Panc1 (cell line): ENCODE results near the gene RIMBP2. TPM values are rescaled to one million over a fixed set of nuclear protein-coding genes. Genes with fewer than 3 reads are reported as not detected.

Source experiments
- ATAC-seq: fragments of 200-7000 bp; cut with Tn5 transposase; 2 replicates; pipeline ENCODE4 v1.9.1; 2020; ENCODE audit warnings: mild to moderate bottlenecking, moderate library complexity
- BruUV-seq: library from RNA; stranded (reverse); fragments of 400-500 nt; replicated peaks from 2 replicates; lab custom pipeline; 2021; lab: Mats Ljungman, UMichigan
- CTCF ChIA-PET: fragments of 300-600 bp; sonication (Branson Sonifier 250); formaldehyde crosslinking; loops from one replicate; lab custom pipeline; 2022; ENCODE audit warnings: antibody characterized with exemption; lab: Charles Lee
- POLR2A ChIA-PET: fragments of 300-600 bp; sonication (Branson Sonifier 250); formaldehyde crosslinking; loops from one replicate; lab custom pipeline; 2022; ENCODE audit warnings: antibody characterized with exemption; lab: Charles Lee
- DNase-seq: peaks from one replicate; pipeline ENCODE4 v3.0.0-alpha.2; 2010; ENCODE audit warnings: low read depth, low spot score
- H3K27ac ChIP-seq: 2 replicates; pipeline ENCODE4 v1.5.1; 2011; ENCODE audit warnings: mild to moderate bottlenecking, low read length, inconsistent platforms
- H3K27me3 ChIP-seq: fragments of 200-500 bp; sonication (Bioruptor generic); 2 replicates; pipeline ENCODE4 v1.6.0; 2014; ENCODE audit warnings: low read length, inconsistent platforms; ENCODE audit not compliant: control insufficient read depth, insufficient read depth
- H3K36me3 ChIP-seq: fragments of 200-500 bp; sonication (Bioruptor generic); 2 replicates; pipeline ENCODE4 v1.5.1; 2014; ENCODE audit warnings: inconsistent platforms, mild to moderate bottlenecking, low read length, moderate library complexity; ENCODE audit not compliant: control insufficient read depth, insufficient read depth
- H3K4me1 ChIP-seq: 2 replicates; pipeline ENCODE4 v1.5.1; 2011; ENCODE audit warnings: inconsistent platforms, mild to moderate bottlenecking, low read length, moderate library complexity; ENCODE audit not compliant: control insufficient read depth, insufficient read depth
- H3K4me3 ChIP-seq, 2 experiments: 2 replicates each; pipeline ENCODE4 v1.5.1; 2011 to 2012; ENCODE audit warnings: low read depth in 2 of 2, low read length in 2 of 2, mild to moderate bottlenecking in 2 of 2, inconsistent platforms in 1 of 2, moderate library complexity in 1 of 2
- H3K9me3 ChIP-seq: fragments of 200-500 bp; sonication (Bioruptor generic); 2 replicates; pipeline ENCODE4 v1.5.1; 2014; ENCODE audit warnings: low read depth, mild to moderate bottlenecking, inconsistent platforms, low read length, moderate library complexity; ENCODE audit not compliant: control insufficient read depth, insufficient read depth
- CTCF ChIP-seq: fragments of 450-650 bp; IDR thresholded peaks from 2 replicates; pipeline ENCODE4 v1.5.1; 2017; ENCODE audit warnings: mild to moderate bottlenecking
- POLR2AphosphoS5 ChIP-seq: IDR thresholded peaks from 2 replicates; pipeline ENCODE4 v1.6.1; 2012; ENCODE audit warnings: mild to moderate bottlenecking, low read depth, low read length, moderate library complexity
- REST ChIP-seq, 2 experiments: IDR thresholded peaks; 2 replicates each; pipeline ENCODE4 v1.6.1; 2011 to 2012; ENCODE audit warnings: low read depth in 2 of 2, control low read depth in 1 of 2, low read length in 1 of 2, mild to moderate bottlenecking in 1 of 2, moderate library complexity in 1 of 2; ENCODE audit not compliant: insufficient read depth in 1 of 2
- SIN3A ChIP-seq: IDR thresholded peaks from 2 replicates; pipeline ENCODE4 v1.6.1; 2012; ENCODE audit warnings: low read depth, mild to moderate bottlenecking, low read length, moderate library complexity, borderline replicate concordance; ENCODE audit not compliant: insufficient read depth
- TCF7L2 ChIP-seq: IDR thresholded peaks from 2 replicates; pipeline ENCODE4 v1.6.1; 2011; ENCODE audit warnings: mild to moderate bottlenecking, low read depth, low read length, inconsistent platforms
- in situ Hi-C: cut with HindIII; loops from 2 replicates; pipeline ENCODE4 v1.10.0; 2016; ENCODE audit warnings: low sequenced_read_pairs, low pct_unique_long_range_greater_than_20kb
- intact Hi-C: fragments of 100-400 bp; cut with micrococcal nuclease; formaldehyde crosslinking; loops from one replicate; pipeline ENCODE4 v1.10.0; 2022; ENCODE audit not compliant: unreplicated experiment
- total RNA-seq: library from RNA; stranded (reverse); gene quantifications from one replicate; pipeline ENCODE4 v1.2.1, GENCODE V29; 2021; ENCODE audit not compliant: unreplicated experiment

RIMBP2 gene
- total RNA-seq, 1 experiment from 2014 or later = not detected

GRCh38 chr12:130478786-130479185 lies 237.3 kb downstream of the RIMBP2 start:
- no peaks in the 10 kb centered on the region for H3K9me3 ChIP-seq
- BruUV-seq = no TSS peak
- H3K27me3 ChIP-seq = peaks cover 3% of the 10 kb centered on the region; the same call in 1 of the 2 replicates
- POLR2A ChIA-PET = no interaction called here
- H3K4me3 ChIP-seq = no peak overlapping the region
- no peaks in the 10 kb centered on the region for H3K4me1 ChIP-seq
- ATAC-seq (0 out of 2 replicates have a peak, but pooled peaks have one; percentile 42), DNase-seq (no peak)
- TF ChIP-seq SIN3A (no peak), REST (IDR thresholded peaks at IDR 0.05; ENCODE audit: insufficient read depth in 1 of 2, low read depth in 2 of 2, low read length in 1 of 2) (no peak), TCF7L2 (no peak), CTCF (no peak), POLR2AphosphoS5 (no peak)
- intact Hi-C loops (no loop called here), in situ Hi-C loops (no loop called here)
- no peaks in the 10 kb centered on the region for H3K36me3 ChIP-seq
- CTCF ChIA-PET = no interaction called here
- H3K27ac ChIP-seq = no peak overlapping the region

GRCh38 chr12:130477701-130478100 lies 238.4 kb downstream of the RIMBP2 start:
- no peak for TF ChIP-seq REST (IDR thresholded peaks at IDR 0.05; ENCODE audit: insufficient read depth in 1 of 2, low read depth in 2 of 2, low read length in 1 of 2)
- POLR2A ChIA-PET = no interaction called here
- Histone ChIP-seq H3K4me3 (no peak overlapping the region), H3K4me1 (no peaks in the 10 kb centered on the region), H3K36me3 (no peaks in the 10 kb centered on the region), H3K9me3 (no peaks in the 10 kb centered on the region), H3K27ac (no peak overlapping the region), H3K27me3 (peaks cover 6% of the 10 kb centered on the region; the same call in 1 of the 2 replicates)
- intact Hi-C loops = no loop called here
- CTCF ChIA-PET = no interaction called here
- no TSS peak for BruUV-seq
- no peak for DNase-seq
- in situ Hi-C loops = no loop called here
- ATAC-seq = no peak
